UCSD-AML1 (cell line): Measurements from ENCODE around the gene LGMN.
"Not testable (repeated sequence)": the region's sequence is repeated elsewhere in the genome, so short reads cannot be mapped to it uniquely, and the experiment has no call there.

ENCODE experiments used
- DNase-seq: peaks from one replicate; lab custom pipeline; 2025; ENCODE audit not compliant: unreplicated experiment; lab: John Stamatoyannopoulos, UW

Gene LGMN

GRCh38 chr14:92763666-92764631 lies 15.5 kb upstream of the LGMN start:
- not testable (repeated sequence) for DNase-seq

- no peak for DNase-seq
Observed at GRCh38 chr14:92760524-92760805, 12.0 kb upstream of the LGMN start.

- DNase-seq: no peak
Observed at GRCh38 chr14:92759679-92760523, 11.5 kb upstream of the LGMN start.

- no peak for DNase-seq
Observed at GRCh38 chr14:92759300-92759678, 10.9 kb upstream of the LGMN start.

DNA sequence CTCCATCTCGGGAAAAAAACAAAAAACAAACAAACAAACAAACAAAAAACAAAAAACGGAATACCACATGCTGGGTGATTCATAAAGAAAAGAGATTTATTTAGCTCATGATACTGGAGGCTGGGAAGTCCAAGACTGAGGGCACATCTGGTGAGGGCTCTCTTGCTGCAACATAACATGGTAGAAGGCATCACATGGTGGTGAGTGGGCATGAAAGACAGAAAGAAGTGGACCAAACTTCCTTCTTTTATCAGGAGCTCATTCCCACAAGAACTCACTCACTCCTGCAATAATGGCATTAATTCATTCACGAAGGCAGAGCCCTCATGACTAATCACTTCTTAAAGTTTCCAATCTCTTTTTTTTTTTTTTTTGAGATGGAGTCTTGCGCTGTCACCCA lies 8.0 kb upstream of the LGMN start:
- DNase-seq: no peak

DNA sequence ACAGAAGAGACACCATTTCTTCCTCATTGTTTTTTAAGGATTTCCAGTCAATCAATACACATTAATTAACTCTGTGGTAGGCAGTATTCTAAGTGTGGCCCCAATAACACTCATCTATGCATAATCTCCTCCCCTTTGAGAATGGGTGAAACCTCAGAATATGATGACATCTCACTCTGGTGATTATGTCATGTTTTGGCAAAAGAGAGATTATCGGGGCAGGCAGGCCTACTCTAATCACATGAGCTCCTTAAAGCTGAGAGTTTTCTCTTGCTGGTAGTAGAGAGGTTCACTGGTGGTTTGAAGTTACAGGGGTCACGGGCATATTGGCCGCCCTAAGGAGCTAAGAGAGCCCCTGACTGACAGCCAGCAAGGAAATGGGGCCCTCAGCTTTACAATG lies 7.1 kb upstream of the LGMN start:
- DNase-seq: no peak

DNA sequence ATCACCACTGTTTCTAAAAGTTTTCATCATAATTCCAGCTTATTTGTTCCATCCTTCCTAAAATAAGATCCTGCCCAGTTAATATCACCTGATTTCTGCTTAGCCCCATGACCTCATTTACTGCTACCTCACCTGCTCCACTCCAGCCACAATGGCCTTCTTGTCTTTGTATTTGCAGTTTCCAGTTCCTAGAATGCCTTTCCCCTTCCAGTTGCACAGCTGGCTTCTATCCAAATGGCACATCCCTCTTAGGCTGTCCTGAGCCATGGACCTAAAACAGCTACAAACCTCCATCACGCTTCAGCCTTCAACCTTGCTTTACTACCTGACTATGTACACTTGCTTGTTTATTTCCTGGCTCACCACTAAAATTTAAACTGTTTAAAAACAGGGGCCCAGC lies 6.5 kb upstream of the LGMN start:
- DNase-seq: no peak

DNA sequence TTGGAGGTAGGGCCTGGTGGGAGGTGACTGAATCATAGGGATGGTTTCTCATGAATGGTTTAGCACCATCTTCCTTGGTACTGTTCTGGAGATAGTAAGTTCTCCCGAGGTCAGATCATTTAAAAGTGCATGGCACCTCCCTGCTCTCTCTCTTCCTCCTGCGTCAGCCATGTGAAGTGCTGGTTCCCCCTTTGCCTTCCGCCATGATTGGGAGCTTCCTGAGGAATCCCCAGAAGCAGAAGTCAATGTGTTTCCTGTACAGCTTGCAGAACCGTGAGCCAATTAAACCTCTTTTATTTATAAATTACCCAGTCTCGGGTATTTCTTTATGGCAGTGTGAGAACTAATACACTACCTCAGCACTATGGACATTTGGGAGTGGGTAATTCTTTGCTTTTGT lies 4.8 kb upstream of the LGMN start:
- peak; percentile 60 for DNase-seq

DNA sequence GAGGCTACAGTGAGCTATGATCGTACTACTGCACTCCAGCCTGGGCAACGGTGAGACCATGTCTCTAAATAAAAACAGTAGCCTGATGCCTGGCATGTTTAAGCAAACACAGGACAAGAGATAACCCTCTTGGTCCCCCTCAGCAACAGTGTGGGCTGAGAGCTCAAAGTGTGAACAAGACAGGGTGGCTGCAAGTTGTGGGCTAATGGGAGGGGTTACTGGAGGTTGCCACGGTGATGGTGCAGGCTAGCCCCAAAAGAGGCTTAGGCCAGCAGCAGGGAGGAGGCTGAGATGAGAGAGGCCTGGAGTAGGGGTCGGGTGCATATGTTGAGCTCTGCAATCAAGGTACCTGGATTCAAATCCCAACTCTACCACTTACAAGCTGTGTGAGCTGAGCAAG lies 3.4 kb upstream of the LGMN start:
- no peak for DNase-seq

GRCh38 chr14:92750994-92751400 lies 2.6 kb upstream of the LGMN start:
- no peak for DNase-seq

GRCh38 chr14:92750222-92750728 lies 1.8 kb upstream of the LGMN start:
- DNase-seq: peak; percentile 50

GRCh38 chr14:92747701-92748258 lies 647 bp downstream of the LGMN start:
- DNase-seq: no peak

- no peak for DNase-seq
Observed at GRCh38 chr14:92744198-92744597, 4.2 kb downstream of the LGMN start.

DNA sequence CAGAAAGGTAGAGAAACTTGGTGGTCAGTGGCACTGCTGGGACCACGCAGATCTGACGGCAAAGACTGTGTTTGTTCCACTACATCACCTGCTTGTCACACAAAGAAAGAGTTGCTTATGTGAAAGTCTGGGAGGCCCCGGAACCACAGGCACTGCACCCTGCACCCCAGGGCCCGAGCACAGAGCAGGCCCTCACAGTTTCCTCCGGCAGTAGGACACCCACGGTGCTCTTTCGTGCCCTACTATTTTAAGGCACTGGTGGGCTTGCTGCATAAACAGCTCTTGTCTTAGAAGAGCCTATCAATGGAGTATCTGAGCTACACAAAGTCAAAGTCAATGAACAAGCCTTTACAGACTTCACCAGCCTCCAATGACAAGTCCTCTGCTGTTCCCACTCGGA lies 8.0 kb downstream of the LGMN start:
- DNase-seq: no peak

DNA sequence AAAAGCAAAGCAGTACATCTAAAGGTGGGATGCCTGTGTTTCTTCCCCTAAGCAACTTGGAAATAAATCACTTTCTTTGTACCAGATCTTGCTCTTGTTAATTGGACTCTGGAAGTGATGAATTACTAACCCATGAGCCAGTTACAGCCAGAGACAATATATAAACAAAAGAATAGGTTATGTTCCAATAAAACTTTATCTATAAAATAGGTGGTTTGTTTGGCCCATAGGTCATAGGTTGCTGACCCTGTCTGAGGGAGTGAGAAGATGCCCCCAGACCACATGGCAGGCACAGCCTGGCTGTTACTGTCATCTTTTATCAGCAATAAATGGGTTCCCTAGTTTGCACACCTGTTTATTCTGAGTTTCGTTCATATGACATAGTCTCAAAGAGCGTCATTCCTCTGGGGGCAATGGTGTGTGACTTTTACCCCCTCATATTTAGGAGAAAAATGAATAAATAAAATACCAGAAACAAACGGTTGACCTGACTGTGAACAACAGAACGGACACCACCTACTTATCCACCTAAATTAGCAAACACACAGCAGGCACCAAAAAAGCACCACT lies 10.7 kb downstream of the LGMN start:
- no peak for DNase-seq

DNA sequence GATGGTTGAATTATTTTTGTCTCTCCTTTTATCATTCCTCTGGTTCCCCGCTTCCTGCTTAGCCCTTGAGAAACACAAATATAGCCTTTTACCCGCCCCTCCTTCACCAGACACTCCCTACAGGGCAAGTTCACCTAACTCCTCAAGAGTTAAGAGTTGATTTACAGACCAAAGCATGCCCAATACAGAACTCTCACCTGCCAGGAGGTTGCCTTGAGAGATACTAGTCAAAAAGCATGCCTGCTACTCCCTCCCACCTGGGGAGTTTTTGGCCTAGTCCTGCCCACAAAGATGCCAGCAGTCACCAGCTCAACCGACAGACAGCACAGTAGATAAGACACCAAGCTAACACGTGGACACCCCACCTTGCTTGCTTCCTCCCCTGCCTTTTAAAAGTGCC lies 11.2 kb downstream of the LGMN start:
- DNase-seq: no peak

DNA sequence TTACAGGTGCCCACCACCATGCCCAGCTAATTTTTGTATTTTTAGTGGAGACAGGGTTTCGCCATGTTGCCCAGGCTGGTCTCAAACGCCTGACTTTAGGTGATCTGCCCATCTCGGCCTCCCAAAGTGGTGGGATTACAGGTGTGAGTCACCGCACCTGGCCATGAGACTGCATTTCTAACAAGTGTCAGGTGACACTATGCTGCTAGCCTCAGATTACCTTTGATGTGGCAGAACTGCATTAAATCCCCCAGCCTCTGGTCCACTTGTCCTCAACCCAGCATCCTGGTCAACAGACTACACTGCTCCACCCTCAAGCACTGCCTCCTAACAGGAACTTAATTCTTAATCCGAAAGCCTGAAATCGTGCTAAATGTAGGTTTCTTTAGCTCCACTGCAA lies 13.1 kb downstream of the LGMN start:
- DNase-seq: no peak

GRCh38 chr14:92734618-92735017 lies 13.8 kb downstream of the LGMN start:
- no peak for DNase-seq

- no peak for DNase-seq
Observed at GRCh38 chr14:92733007-92733406, 15.4 kb downstream of the LGMN start.

DNA sequence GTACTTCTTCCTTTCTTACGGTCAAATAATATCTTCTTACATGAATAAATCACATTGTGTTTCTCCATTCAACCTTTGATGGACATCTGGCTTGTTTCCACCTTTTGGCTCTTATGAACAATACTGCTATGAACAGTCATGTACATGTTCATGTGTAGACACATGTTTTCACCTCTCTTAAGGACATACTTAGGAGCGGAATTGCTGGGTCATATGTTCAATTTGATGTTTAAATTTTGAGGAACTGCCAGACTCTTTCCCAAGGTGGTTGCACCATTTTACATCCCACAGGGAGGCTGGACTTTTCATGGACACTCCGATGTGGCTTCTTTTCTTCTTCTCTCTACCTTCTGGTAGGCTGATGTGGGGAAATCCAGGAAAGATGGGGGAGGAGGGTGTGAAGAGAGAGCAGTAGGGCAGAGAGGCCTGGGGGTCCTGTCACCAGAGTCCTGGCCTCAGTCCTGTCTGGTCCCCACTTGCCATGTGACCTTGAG lies 16.8 kb downstream of the LGMN start:
- no peak for DNase-seq

DNA sequence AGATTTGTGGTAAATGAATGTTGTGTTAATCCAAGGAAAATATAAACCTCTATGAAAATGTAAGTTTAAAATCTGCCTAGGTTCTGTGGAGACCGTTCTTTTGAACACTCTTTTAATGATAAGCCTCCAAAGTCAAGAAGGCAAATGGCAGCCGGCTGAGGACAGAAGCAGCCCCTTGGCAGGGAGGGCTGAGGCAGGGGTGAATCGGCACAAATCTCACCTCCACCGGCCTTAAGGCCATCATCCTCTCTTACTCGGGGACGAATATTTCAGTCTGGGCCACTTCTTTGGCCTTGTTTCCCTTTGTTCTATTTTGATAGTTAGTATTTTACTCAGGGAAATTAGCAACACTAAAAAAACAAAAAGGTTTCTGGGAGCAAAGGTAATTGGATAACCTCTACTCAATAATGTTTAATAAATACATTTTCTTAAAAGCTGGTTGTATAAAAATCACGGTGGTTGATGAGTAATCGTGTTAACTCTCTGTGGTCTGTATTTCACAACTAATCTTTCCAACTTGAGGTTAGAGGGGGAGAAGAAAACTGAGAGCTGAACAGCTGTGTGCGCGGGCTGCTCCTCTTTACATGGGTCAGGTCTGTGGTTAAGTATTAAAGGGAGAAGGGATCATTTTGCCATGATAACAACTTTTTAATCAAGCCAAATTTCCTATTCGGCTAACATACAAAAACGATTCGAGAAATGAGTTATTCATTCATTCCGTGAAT lies 18.6 kb downstream of the LGMN start:
- no peak for DNase-seq
